Mammary epithelial cell (primary cell): ENCODE results near the gene CALML3.

Source experiments
- CTCF ChIP-seq, 2 donors: IDR thresholded peaks in 1 of 2; conservative IDR thresholded peaks in 1 of 2; 2 replicates each; pipeline ENCODE4 v1.5.1; 2011 to 2012; ENCODE audit warnings: inconsistent platforms in 2 of 2, low read length in 2 of 2, mild to moderate bottlenecking in 2 of 2, control low read depth in 1 of 2, low read depth in 1 of 2; ENCODE audit not compliant: insufficient read depth in 1 of 2; ENCODE audit errors: extremely low read depth in 1 of 2
- EZH2 ChIP-seq: IDR thresholded peaks from 2 replicates; pipeline ENCODE4 v1.6.1; 2012; ENCODE audit warnings: low read length, inconsistent platforms, borderline replicate concordance

GRCh38 chr10:5575482-5576153 lies 50.9 kb downstream of the CALML3 start:
- TF ChIP-seq CTCF (conservative IDR thresholded peaks at IDR 0.05 in 1 of 2, IDR thresholded peaks at IDR 0.05 in 1 of 2; ENCODE audit: extremely low read depth in 1 of 2, insufficient read depth in 1 of 2, low read depth in 1 of 2, low read length in 2 of 2), result no peak
- TF ChIP-seq EZH2, result no peak
